Upper lobe of left lung (tissue), 6 donors: ENCODE results near the gene ANKRD63. TPM values are rescaled to one million over a fixed set of nuclear protein-coding genes. Genes with fewer than 3 reads are reported as not detected.

Experiments
- ATAC-seq, 2 donors: fragments of 200-7000 bp; cut with Tn5 transposase; one replicate each; pipeline ENCODE4 v1.9.1; 2022; ENCODE audit warnings: mild to moderate bottlenecking in 2 of 2, moderate library complexity in 2 of 2; ENCODE audit not compliant: low FRiP score in 2 of 2
- DNase-seq, 2 donors: peaks; one replicate each; pipeline ENCODE4 v3.0.0-alpha.2; 2019 to 2020
- H3K27ac ChIP-seq, 4 donors: fragments of 200-600 bp; sonication (generic); one replicate each; pipeline ENCODE4 v1.5.1; 2016 to 2019
- H3K27me3 ChIP-seq, 4 donors: fragments of 200-600 bp; sonication (generic); one replicate each; pipeline ENCODE4 v1.5.1; 2017 to 2019
- H3K36me3 ChIP-seq, 4 donors: fragments of 200-600 bp; sonication (generic); one replicate each; pipeline ENCODE4 v1.5.1; 2016 to 2019
- H3K4me1 ChIP-seq, 4 donors: fragments of 200-600 bp; sonication (generic); one replicate each; pipeline ENCODE4 v1.5.1; 2018 to 2019
- H3K4me3 ChIP-seq, 4 donors: fragments of 200-600 bp; sonication (generic); one replicate each; pipeline ENCODE4 v1.5.1; 2017 to 2019; ENCODE audit warnings: mild to moderate bottlenecking in 2 of 4, moderate library complexity in 1 of 4
- H3K9me3 ChIP-seq, 4 donors: fragments of 200-600 bp; sonication (generic); one replicate each; pipeline ENCODE4 v1.5.1; 2018 to 2019
- EP300 ChIP-seq, 4 donors: sonication (generic); formaldehyde crosslinking; IDR thresholded peaks; one replicate each; pipeline ENCODE4 v1.5.1; 2017; ENCODE audit warnings: antibody characterized with exemption in 4 of 4, control low read depth in 2 of 4
- POLR2A ChIP-seq, 4 donors: fragments of 450-650 bp; IDR thresholded peaks; one replicate each; pipeline ENCODE4 v1.5.1; 2016 to 2017; ENCODE audit warnings: antibody characterized with exemption in 4 of 4, mild to moderate bottlenecking in 2 of 4
- POLR2AphosphoS5 ChIP-seq, 2 donors: sonication (generic); formaldehyde crosslinking; IDR thresholded peaks; one replicate each; pipeline ENCODE4 v1.5.1; 2017; ENCODE audit warnings: antibody characterized with exemption in 2 of 2
- WGBS, 2 donors: methylation state at CpG; one replicate each; pipeline ENCODE4 v1.1.5; 2017 to 2018; 5-methylcytosine and 5-hydroxymethylcytosine counted together
- total RNA-seq, 6 donors: library from RNA; depleted of rRNA in 4 of 6; stranded (reverse); fragments of >200 nt in 4 of 6; gene quantifications; one replicate each; pipeline versions ENCODE4 v1.1.0 to v1.2.1, GENCODE V29; 2016 to 2021
- TF ChIP-seq, protein P1 (sequence below), 6 experiments: fragments of 450-650 bp in 4 of 6; fragments of 200-600 bp in 2 of 6; sonication (generic) in 2 of 6; IDR thresholded peaks; one replicate each; pipeline ENCODE4 v1.5.1; 2016 to 2019; ENCODE audit warnings: antibody characterized with exemption in 6 of 6
- donor health status: DM: no; HTN: no; CAD: no; lungs with moderate emphysema.
- donor health status: DM: no; HTN: yes; CAD: no; lungs with severe emphysema.

The ANKRD63 gene
- total RNA-seq, 6 donors from 2014 or later = 5.2 TPM; not detected in 5

DNA sequence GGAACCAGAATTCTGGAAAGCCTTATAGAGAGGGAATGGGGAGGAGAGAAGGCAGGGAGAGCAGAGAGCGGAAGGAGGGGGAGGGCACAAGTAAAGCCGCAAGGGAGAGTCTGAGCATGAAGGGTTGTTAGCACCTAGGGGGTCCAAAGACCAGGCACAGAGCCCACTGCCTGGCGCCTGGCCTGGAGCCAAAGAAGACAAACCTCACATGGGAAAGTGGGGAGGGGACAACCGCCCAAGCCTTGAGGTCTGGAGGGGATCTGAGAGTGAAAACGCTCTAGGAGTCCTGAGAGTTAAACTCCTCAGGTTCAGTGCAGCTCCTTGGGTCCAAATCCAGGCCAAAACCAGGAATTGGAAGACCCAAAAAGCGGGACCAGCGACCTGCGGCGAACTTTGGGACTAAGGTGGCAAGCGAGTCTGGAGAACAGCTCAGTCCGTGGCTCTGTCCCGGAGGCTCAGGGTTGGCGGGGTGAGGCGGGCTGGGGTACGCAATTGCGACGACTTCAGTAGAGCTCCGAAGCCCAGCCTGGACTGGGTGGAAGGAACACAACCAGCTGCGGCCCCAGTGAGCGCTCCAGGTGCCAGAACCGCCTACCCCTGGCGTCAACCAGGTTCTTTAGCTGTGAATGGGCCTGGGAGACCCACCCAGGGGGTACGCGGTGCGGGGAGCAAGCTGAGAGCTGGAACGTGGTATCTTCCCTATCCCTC lies 39.8 kb upstream of the ANKRD63 start:
- Histone ChIP-seq H3K9me3 (no peaks in the 10 kb centered on the region), H3K4me1 (peaks cover 21 to 49% (median 25%) of the 10 kb centered on the region in 4 donors), H3K27me3 (no peaks in the 10 kb centered on the region), H3K27ac (peak overlapping the region; percentile 34 to 91 (median 70)), H3K4me3 (peak overlapping the region in 3 of 4 donors; percentile 66 to 80 (median 77)), H3K36me3 (no peaks in the 10 kb centered on the region)
- ATAC-seq = no peak
- no peak for TF ChIP-seq POLR2A (IDR thresholded peaks at IDR 0.05)
- TF ChIP-seq, protein P1, sequence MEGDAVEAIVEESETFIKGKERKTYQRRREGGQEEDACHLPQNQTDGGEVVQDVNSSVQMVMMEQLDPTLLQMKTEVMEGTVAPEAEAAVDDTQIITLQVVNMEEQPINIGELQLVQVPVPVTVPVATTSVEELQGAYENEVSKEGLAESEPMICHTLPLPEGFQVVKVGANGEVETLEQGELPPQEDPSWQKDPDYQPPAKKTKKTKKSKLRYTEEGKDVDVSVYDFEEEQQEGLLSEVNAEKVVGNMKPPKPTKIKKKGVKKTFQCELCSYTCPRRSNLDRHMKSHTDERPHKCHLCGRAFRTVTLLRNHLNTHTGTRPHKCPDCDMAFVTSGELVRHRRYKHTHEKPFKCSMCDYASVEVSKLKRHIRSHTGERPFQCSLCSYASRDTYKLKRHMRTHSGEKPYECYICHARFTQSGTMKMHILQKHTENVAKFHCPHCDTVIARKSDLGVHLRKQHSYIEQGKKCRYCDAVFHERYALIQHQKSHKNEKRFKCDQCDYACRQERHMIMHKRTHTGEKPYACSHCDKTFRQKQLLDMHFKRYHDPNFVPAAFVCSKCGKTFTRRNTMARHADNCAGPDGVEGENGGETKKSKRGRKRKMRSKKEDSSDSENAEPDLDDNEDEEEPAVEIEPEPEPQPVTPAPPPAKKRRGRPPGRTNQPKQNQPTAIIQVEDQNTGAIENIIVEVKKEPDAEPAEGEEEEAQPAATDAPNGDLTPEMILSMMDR (IDR thresholded peaks at IDR 0.05) = no peak
- TF ChIP-seq EP300 (IDR thresholded peaks at IDR 0.05) = no peak
- TF ChIP-seq POLR2AphosphoS5 (IDR thresholded peaks at IDR 0.05) = no peak
- 58 to 72% methylated on average over 20 to 26 of the region's 26 CpGs for WGBS, 2 donors
- peak in 1 of 2 donors; percentile 18 for DNase-seq

DNA sequence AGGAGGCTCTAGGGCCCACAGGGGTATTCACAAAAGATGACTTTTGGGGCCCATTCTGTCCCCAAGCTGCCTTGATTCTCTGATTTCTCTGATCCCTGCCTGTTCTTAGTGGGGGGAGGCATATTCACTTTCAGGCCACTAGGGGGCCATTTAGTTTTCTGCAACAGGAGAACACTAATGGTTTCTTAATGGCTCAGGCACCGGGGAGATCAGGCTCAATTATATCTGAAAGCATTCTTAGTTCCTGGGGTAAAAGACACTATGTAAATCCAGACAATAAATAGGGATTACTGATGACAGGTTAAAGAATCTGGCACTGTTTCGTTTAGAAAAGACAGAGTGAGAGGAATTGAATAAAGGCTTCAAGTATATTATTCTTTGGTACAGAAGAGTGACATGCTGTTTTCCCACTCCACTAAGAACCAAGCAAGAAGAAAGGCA lies 38.1 kb upstream of the ANKRD63 start:
- DNase-seq (peak in 1 of 2 donors; percentile 69), ATAC-seq (peak; percentile 60 to 61)
- no peaks in the 10 kb centered on the region for H3K9me3 ChIP-seq
- H3K27me3 ChIP-seq = no peaks in the 10 kb centered on the region
- H3K27ac ChIP-seq = no peak overlapping the region
- H3K4me3 ChIP-seq = no peak overlapping the region
- TF ChIP-seq, protein P1 (IDR thresholded peaks at IDR 0.05) = peak; percentile 65 to 91 (median 84)
- TF ChIP-seq EP300 (IDR thresholded peaks at IDR 0.05) (no peak), POLR2AphosphoS5 (IDR thresholded peaks at IDR 0.05) (no peak), POLR2A (IDR thresholded peaks at IDR 0.05) (no peak)
- peaks cover 18 to 34% (median 19%) of the 10 kb centered on the region in 4 donors for H3K4me1 ChIP-seq
- 0% methylated on average over 2 of the region's 2 CpGs for WGBS, 2 donors
- no peaks in the 10 kb centered on the region for H3K36me3 ChIP-seq

DNA sequence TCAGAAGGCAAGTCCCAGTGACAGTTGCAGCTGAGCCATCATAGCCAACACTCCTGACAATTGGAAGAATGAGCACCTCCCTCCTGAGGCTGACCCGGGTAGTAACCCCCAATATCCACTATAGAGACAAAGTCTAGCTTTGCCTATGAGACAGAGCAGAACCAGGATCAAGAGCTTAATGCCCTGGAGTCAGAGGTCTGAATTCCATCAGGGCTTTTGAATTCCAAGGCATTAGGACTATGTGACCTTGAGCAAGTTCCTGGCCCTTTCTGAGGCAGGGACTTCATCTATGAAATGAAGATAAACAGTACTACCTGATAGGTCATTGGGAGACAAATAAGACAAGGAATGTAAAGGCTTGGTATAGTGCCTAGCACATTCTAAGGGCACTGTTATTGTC lies 37.5 kb upstream of the ANKRD63 start:
- Histone ChIP-seq H3K4me3 (no peak overlapping the region), H3K27me3 (no peaks in the 10 kb centered on the region), H3K27ac (no peak overlapping the region), H3K9me3 (no peaks in the 10 kb centered on the region), H3K4me1 (peaks cover 12 to 29% (median 15%) of the 10 kb centered on the region in 4 donors), H3K36me3 (no peaks in the 10 kb centered on the region)
- 86 to 100% methylated on average over 1 of the region's 1 CpG for WGBS, 2 donors
- ATAC-seq (no peak), DNase-seq (peak in 1 of 2 donors; percentile 14)
- TF ChIP-seq POLR2A (IDR thresholded peaks at IDR 0.05) (no peak), POLR2AphosphoS5 (IDR thresholded peaks at IDR 0.05) (no peak), EP300 (IDR thresholded peaks at IDR 0.05) (no peak)
- TF ChIP-seq, protein P1 (IDR thresholded peaks at IDR 0.05) = no peak

GRCh38 chr15:40317580-40317979 lies 34.7 kb upstream of the ANKRD63 start:
- Histone ChIP-seq H3K36me3 (no peaks in the 10 kb centered on the region), H3K27me3 (no peaks in the 10 kb centered on the region), H3K9me3 (no peaks in the 10 kb centered on the region), H3K27ac (no peak overlapping the region), H3K4me1 (peaks cover 8 to 21% (median 9%) of the 10 kb centered on the region in 4 donors), H3K4me3 (no peak overlapping the region)
- ATAC-seq (no peak), DNase-seq (no peak)
- WGBS, 2 donors = 81 to 87% methylated on average over 4 of the region's 4 CpGs
- TF ChIP-seq, protein P1 (IDR thresholded peaks at IDR 0.05) = no peak
- no peak for TF ChIP-seq POLR2AphosphoS5 (IDR thresholded peaks at IDR 0.05)
- TF ChIP-seq POLR2A (IDR thresholded peaks at IDR 0.05) = no peak
- TF ChIP-seq EP300 (IDR thresholded peaks at IDR 0.05) = no peak
